ENCODE data around the gene FUT3. TPM values are rescaled to one million over a fixed set of nuclear protein-coding genes. Genes with fewer than 3 reads are reported as not detected.

The FUT3 gene
- total and polyA plus RNA-seq, 12 donors, result 0.14 to 0.20 (median 0.16) TPM; not detected in 8

DNA sequence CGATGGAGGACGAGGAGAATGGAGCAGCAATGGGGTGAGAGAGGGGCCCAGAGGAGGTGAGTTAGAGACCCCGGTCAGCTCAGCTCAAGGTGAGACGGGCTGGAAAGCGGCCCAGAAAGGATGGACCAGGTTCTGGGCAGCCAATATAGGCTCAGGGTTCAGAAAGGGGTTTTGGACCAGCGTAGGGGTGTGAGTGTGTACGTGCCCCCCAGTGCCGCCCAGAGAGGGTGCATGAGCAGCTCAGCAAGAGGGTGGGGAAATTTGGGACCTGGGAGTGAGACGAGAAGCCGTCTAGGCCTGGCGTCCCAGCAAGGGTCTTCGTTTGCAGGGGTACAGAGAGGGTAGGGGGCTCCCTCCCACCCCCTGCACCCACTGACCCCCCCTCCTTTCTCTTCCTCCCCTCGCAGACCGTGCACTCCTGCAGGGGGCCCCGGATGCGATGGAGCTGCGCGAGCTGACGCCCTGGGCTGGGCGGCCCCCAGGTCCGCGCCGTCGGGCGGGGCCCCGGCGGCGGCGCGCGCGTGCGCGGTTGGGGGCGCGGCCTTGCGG, 23.8 kb downstream of the FUT3 start:
- H3K9me3 ChIP-seq (replicated peaks in 1 of 3), result no peaks in the 10 kb centered on the region
- peak in 3 of 7 donors; percentile 25 to 54 (median 46) for DNase-seq
- H3K36me3 ChIP-seq (replicated peaks in 1 of 2), result no peaks in the 10 kb centered on the region
- no peaks in the 10 kb centered on the region for H3K27me3 ChIP-seq
- TF ChIP-seq, protein P1, sequence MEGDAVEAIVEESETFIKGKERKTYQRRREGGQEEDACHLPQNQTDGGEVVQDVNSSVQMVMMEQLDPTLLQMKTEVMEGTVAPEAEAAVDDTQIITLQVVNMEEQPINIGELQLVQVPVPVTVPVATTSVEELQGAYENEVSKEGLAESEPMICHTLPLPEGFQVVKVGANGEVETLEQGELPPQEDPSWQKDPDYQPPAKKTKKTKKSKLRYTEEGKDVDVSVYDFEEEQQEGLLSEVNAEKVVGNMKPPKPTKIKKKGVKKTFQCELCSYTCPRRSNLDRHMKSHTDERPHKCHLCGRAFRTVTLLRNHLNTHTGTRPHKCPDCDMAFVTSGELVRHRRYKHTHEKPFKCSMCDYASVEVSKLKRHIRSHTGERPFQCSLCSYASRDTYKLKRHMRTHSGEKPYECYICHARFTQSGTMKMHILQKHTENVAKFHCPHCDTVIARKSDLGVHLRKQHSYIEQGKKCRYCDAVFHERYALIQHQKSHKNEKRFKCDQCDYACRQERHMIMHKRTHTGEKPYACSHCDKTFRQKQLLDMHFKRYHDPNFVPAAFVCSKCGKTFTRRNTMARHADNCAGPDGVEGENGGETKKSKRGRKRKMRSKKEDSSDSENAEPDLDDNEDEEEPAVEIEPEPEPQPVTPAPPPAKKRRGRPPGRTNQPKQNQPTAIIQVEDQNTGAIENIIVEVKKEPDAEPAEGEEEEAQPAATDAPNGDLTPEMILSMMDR (IDR thresholded peaks at IDR 0.05), result no peak
- no peak for TF ChIP-seq POLR2A (IDR thresholded peaks at IDR 0.05)
- H3K4me3 ChIP-seq, result peak overlapping the region in 1 of 4 donors; percentile 56
- peak overlapping the region in 4 of 5 donors; percentile 56 to 90 (median 76) for H3K27ac ChIP-seq
- H3K4me1 ChIP-seq (replicated peaks in 1 of 2), result peaks cover 14 to 18% of the 10 kb centered on the region in 2 donors
- whole genome bisulfite sequencing, 4 donors, result 10 to 42% (median 24%) methylated on average over 8 to 37 of the region's 37 CpGs
- intact Hi-C loops (cut with DNase I), result no loop called here

DNA sequence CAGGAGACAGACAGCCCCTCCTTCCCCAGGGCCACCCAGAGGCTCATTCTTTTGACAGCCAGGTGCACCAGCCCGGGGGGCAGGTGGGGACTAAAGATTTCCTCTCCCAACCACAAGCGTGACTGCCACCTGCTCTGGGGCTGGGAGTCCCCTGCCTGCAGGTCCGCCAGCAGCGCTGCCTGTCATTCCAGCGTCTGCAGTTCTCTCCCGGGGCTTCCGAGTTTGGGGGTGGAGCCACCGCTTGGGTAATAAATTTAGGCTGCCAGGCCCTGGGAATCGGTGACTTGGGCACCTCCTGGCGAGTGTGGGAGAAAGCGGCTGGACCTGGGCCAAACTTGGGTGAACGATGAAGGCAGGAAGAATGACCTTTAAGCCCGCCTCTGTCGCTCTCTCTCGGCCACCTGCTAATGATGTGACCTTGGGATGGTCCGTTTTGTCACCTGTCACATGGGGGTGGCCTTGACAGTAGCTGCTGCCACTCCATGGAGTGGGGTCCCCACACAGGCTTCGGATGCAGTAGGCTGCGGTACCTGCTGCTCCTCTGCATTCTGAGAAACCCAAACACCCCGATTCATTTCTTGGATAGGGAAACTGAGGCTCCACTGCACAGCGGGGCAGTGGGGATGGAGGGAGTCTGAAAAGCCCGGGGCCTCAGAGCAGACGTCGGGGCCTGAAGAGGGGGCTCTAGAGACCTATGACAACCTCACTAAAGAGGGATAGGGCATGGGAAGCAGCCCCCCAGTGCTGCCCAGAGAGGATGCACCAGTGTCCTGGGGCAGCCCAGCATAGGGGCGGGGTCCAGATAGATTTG, 24.5 kb downstream of the FUT3 start:
- Histone ChIP-seq H3K9me3 (replicated peaks in 1 of 3) (no peaks in the 10 kb centered on the region), H3K4me1 (replicated peaks in 1 of 2) (peaks cover 14 to 18% of the 10 kb centered on the region in 2 donors), H3K27me3 (no peaks in the 10 kb centered on the region), H3K27ac (peak overlapping the region; percentile 4 to 90 (median 70)), H3K4me3 (peak overlapping the region in 1 of 4 donors; percentile 56), H3K36me3 (replicated peaks in 1 of 2) (no peaks in the 10 kb centered on the region)
- WGBS, 4 donors, result 10 to 21% (median 11%) methylated on average over 8 to 24 of the region's 24 CpGs
- intact Hi-C loops (cut with DNase I), result no loop called here
- DNase-seq, result peak; percentile 83 to 95 (median 93)
- TF ChIP-seq, protein P1 (IDR thresholded peaks at IDR 0.05), result peak in 3 of 6 experiments; percentile 31
- TF ChIP-seq POLR2A (IDR thresholded peaks at IDR 0.05), result no peak

- Histone ChIP-seq H3K4me1 (replicated peaks in 1 of 2) (peaks cover 14 to 18% of the 10 kb centered on the region in 2 donors), H3K4me3 (no peak overlapping the region), H3K27me3 (no peaks in the 10 kb centered on the region), H3K9me3 (replicated peaks in 1 of 3) (no peaks in the 10 kb centered on the region), H3K36me3 (replicated peaks in 1 of 2) (no peaks in the 10 kb centered on the region), H3K27ac (no peak overlapping the region)
- intact Hi-C loops (cut with DNase I), result no loop called here
- no peak for DNase-seq
- 93 to 95% (median 94%) methylated on average over 9 to 21 of the region's 21 CpGs for WGBS, 4 donors
- TF ChIP-seq, protein P1 (IDR thresholded peaks at IDR 0.05), result no peak
- TF ChIP-seq POLR2A (IDR thresholded peaks at IDR 0.05), result no peak
Measured at GRCh38 chr19:5825178-5825577, 26.1 kb downstream of the FUT3 start.

DNA sequence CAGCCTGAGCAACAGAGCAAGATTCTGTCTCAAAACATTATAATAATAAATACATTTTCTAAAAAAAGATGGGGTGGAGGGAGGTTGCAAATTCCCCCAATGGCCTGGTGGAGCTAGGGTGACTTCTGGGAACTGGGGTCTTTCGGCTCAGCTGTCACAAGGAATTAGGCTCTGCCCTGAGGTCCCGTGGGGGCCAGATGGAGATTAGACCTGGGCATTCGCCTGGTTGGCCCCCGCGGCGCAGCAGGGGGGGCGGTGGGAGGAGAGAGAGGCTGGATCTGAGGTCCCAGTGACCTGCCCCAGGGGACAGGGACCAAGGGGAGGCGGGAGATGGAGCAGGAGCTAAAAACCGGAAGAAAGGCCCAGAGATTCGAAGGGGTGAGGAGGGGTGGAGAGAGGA, 26.5 kb downstream of the FUT3 start:
- intact Hi-C loops (cut with DNase I), result no loop called here
- no peak for TF ChIP-seq POLR2A (IDR thresholded peaks at IDR 0.05)
- TF ChIP-seq, protein P1 (IDR thresholded peaks at IDR 0.05), result no peak
- H3K4me3 ChIP-seq, result no peak overlapping the region
- H3K36me3 ChIP-seq (replicated peaks in 1 of 2), result no peaks in the 10 kb centered on the region
- DNase-seq, result no peak
- H3K27ac ChIP-seq, result no peak overlapping the region
- 87 to 93% (median 90%) methylated on average over 10 of the region's 10 CpGs for WGBS, 4 donors
- H3K9me3 ChIP-seq (replicated peaks in 1 of 3), result no peaks in the 10 kb centered on the region
- no peaks in the 10 kb centered on the region for H3K27me3 ChIP-seq
- H3K4me1 ChIP-seq (replicated peaks in 1 of 2), result peaks cover 14 to 18% of the 10 kb centered on the region in 2 donors

Measured in adrenal gland (tissue), 12 donors.